Measurements from ENCODE around the gene CYP2D6.
"Not testable (repeated sequence)": the region's sequence is repeated elsewhere in the genome, so short reads cannot be mapped to it uniquely, and the experiment has no call there.

Gene CYP2D6

GRCh38 chr22:42138122-42138770 is 7.6 kb upstream of the CYP2D6 start:
- no peak for DNase-seq (ENCODE audit: insufficient read length, low spot score)
- no peak for FAIRE-seq

- peak; percentile 60 for FAIRE-seq
Observed at GRCh38 chr22:42135688-42136087, 5.1 kb upstream of the CYP2D6 start.

DNA sequence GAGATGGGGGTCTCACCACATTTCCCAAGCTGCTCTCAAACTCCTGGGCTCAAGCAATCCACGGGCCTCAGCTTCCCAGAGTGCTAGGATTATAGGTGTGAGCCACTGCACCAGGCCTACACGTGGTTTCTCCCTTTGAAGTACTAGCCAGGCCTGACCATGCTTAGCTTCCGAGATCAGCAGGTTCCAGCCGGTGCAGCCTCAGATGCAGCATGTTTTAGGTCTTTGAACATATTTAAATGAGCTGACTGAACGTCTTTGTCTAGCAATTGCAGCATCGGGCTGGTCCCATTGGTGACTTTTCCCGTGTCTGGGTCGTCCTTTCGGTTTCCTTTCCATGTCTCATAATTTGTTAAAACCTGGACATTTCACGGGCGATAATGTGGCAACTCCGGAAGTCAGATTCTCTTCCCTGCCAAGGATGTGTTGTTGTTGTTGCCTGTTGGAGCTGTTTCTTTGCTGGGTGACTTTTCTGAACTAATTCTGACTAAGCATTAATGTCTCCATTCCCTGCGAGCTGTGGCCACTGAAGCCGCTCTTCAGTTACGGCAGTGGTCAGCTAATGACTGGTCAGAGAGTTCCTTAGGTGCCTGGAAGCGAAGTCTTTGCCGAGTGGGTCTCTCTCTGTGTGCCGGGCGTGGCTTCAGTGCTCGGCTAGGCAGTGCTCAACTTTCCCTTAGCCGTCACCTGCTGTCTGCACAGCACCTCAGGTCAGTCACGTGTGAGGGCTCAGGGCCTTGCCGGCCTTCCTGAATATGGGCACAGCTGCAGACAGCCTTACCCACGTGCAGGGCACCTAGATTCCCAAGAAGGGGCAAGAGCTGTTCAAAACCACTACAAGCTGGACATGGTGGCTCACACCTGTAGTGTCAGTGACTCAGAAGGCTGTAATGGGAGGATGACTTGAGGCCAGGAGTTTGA is 3.8 kb upstream of the CYP2D6 start:
- no peak for DNase-seq (ENCODE audit: insufficient read length, low spot score)
- no peak for FAIRE-seq

More at GRCh38 chr22:42135688-42136087, 5.1 kb upstream of the CYP2D6 start:
- not testable (repeated sequence) for DNase-seq (ENCODE audit: insufficient read length, low spot score)

DNA sequence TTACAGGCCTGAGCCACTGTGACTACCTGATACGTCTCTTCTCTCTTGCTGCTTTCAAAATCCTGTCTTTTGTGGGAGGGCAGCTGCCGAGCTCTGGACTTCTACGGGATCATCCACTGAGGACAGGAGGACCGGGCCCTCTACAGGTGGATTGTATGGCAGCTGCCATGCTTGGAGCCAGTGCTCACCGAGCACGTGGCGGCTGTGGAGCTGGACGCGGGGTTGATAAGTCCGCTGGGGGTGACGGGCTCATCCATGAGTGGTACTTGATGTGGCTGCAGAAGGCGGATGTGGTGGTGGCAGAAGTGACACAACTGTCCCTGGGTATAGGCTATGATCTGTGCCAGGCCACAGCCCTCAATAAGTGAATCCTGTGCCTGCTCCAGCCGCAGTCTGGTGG is 1.8 kb upstream of the CYP2D6 start:
- FAIRE-seq, result no peak
- no peak for DNase-seq (ENCODE audit: insufficient read length, low spot score)

DNA sequence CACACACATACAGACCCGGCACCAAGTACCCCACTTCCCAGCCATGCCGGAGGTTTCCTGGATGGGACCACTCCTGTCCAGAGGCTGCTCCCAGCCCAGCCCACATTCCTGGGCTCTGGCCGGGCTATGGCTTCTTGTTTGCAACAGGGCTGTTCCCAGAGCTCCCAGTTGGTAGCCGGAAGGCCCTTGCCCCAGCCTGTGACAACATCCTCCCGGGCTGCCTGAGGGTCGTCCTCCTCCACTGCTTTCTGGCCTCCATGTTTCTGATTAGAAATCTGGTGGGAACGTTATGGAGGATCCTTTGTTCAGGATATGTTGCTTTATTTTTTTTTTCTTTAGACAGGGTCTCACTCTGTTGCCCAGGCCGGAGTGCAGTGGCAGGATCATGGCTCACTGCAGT is 952 bp upstream of the CYP2D6 start:
- FAIRE-seq (no peak), DNase-seq (ENCODE audit: insufficient read length, low spot score) (no peak)

- FAIRE-seq, result peak; percentile 69
- not testable (repeated sequence) for DNase-seq (ENCODE audit: insufficient read length, low spot score)
Observed at GRCh38 chr22:42130182-42130581, 428 bp downstream of the CYP2D6 start.

- not testable (repeated sequence) for FAIRE-seq; DNase-seq (ENCODE audit: insufficient read length, low spot score)
Observed at GRCh38 chr22:42128776-42129694, 1.6 kb downstream of the CYP2D6 start.

DNA sequence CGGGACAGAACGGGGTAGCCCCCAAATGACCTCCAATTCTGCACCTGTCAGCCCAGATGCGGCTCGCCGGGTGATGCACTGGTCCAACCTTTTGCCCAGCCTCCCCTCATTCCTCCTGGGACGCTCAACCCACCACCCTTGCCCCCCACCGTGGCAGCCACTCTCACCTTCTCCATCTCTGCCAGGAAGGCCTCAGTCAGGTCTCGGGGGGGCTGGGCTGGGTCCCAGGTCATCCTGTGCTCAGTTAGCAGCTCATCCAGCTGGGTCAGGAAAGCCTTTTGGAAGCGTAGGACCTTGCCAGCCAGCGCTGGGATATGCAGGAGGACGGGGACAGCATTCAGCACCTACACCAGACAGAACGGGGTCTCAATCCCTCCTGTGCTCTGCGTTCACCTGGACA is 2.6 kb downstream of the CYP2D6 start:
- FAIRE-seq, result peak; percentile 26
- not testable (repeated sequence) for DNase-seq (ENCODE audit: insufficient read length, low spot score)

- FAIRE-seq (no peak), DNase-seq (ENCODE audit: insufficient read length, low spot score) (no peak)
Observed at GRCh38 chr22:42127606-42128005, 3.0 kb downstream of the CYP2D6 start.

- peak; percentile 88 for FAIRE-seq
- DNase-seq (ENCODE audit: insufficient read length, low spot score), result not testable (repeated sequence)
Observed at GRCh38 chr22:42123529-42123928, 7.1 kb downstream of the CYP2D6 start.

GRCh38 chr22:42120231-42121021 is 10.2 kb downstream of the CYP2D6 start:
- FAIRE-seq; DNase-seq (ENCODE audit: insufficient read length, low spot score): not testable (repeated sequence)

DNA sequence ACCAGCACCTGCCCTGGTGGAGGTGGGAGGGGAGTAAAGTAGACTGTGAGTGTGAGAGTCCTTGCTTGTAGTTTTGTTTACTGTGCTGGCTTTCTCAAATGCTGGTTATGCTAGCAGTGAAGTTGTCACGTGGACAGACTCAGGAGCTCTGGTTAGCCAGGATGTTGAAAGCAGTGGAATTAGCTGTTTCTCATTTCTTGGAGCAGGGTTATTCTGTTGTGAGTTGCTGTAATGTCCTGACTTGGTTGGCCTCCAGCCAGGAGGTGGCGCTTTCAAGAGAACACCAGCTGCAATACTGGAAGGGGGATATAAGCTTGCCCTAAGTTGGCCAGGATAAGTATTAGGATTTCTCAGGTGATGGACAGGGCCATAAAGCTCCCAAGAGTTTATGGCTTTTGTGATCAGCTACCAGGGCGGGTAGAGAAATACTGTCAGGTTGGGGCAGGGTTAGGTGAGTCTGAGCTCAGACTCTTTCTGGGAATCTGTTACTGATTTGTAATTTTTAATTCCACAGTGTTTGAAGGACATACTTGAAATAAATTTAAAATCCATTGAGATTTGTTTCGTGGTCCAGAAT is 13.7 kb downstream of the CYP2D6 start:
- no peak for DNase-seq (ENCODE audit: insufficient read length, low spot score)
- FAIRE-seq, result no peak

- not testable (repeated sequence) for DNase-seq (ENCODE audit: insufficient read length, low spot score); FAIRE-seq
Observed at GRCh38 chr22:42115420-42115830, 15.2 kb downstream of the CYP2D6 start.

DNA sequence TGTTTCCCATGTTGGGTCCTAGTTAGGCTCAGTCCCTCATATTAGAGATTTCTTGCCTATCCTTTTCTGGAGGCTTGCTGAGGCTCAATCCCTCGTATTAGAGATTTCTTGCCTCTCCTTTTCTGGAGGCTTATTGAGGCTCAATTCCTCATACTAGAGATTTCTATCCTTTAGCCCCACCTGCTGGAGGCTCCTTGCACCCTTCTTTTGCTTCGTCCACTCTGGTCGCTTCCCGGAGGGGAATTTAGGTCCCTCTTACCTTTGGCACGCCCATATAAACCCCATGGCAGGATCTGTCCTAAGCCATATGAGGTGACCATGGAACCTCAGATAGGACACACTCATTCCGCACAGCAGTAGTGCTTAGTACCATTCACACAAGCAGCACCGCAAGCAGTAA is 15.9 kb downstream of the CYP2D6 start:
- FAIRE-seq (no peak), DNase-seq (ENCODE audit: insufficient read length, low spot score) (no peak)

- not testable (repeated sequence) for FAIRE-seq; DNase-seq (ENCODE audit: insufficient read length, low spot score)
Observed at GRCh38 chr22:42112793-42113192, 17.8 kb downstream of the CYP2D6 start.

GRCh38 chr22:42111798-42112197 is 18.8 kb downstream of the CYP2D6 start:
- DNase-seq (ENCODE audit: insufficient read length, low spot score) (no peak), FAIRE-seq (no peak)

GRCh38 chr22:42108848-42109247 is 21.8 kb downstream of the CYP2D6 start:
- no peak for FAIRE-seq
- no peak for DNase-seq (ENCODE audit: insufficient read length, low spot score)

DNA sequence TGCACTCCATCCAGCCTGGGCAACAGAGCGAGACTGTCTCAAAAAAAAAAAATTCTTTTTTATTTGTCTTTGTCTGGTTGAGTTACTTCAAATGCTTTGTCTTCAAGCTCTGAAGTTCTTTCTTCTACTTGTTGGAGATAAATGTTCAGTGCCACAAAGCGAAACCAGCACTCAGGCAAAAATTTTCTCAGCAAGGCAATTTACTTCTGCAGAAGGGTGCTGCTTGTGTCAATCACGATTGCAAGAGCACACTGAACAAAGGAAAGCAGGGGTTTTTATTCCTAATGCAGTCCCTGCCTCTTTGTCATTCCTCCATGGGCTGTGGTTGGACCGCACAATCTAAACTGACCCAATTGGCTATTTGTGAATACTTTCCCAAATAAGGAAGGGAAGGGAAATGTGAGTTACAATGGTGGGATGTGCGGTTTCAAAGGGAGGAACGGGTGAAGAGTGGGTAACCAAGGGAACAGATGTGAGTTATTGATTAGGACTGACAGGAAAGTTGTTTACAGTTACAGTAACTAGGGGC is 26.2 kb downstream of the CYP2D6 start:
- not testable (repeated sequence) for FAIRE-seq; DNase-seq (ENCODE audit: insufficient read length, low spot score)

DNA sequence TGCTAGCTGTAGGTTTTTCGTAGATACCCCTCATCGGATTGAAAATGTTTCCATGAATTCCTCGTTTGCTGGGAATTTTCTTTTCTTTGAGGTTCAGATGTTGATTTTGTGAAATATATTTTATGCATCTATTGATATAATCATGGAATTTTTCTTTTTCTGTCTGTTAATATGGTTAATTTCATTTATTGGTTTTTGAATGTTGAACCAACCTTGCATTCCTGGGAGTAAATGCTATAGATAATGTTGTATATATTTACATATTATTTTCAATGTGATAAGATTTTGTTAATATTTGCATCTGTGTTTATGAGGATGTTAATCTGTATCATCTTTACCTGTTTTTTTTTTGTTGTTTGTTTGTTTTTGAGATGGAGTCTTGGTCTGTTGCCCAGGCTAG is 29.4 kb downstream of the CYP2D6 start:
- no peak for FAIRE-seq
- DNase-seq (ENCODE audit: insufficient read length, low spot score), result no peak

Data from HTR-8/SVneo (cell line).